IMR-90 (cell line): ENCODE data around the gene SDHA. TPM values are rescaled to one million over a fixed set of nuclear protein-coding genes. Genes with fewer than 3 reads are reported as not detected.
A peak's percentile ranks its signal among the peaks of the same experiment; 100 is the strongest.
"Not testable (repeated sequence)": the region's sequence is repeated elsewhere in the genome, so short reads cannot be mapped to it uniquely, and the experiment has no call there.

Source experiments
- ATAC-seq: fragments of 200-7000 bp; cut with Tn5 transposase; 2 replicates; pipeline ENCODE4 v1.9.1; 2020; ENCODE audit warnings: low read depth, mild to moderate bottlenecking, moderate library complexity
- BruUV-seq: library from RNA; stranded (reverse); fragments of 400-500 nt; replicated peaks from 2 replicates; lab custom pipeline; 2021; lab: Mats Ljungman, UMichigan
- CTCF ChIA-PET: fragments of 300-600 bp; formaldehyde crosslinking; extraction: SDS; loops from one replicate; lab custom pipeline; 2021; ENCODE audit warnings: antibody characterized with exemption; lab: Yijun Ruan, JAX
- POLR2A ChIA-PET: fragments of 300-600 bp; sonication (Branson Sonifier 250); formaldehyde crosslinking; loops from one replicate; lab custom pipeline; 2022; ENCODE audit warnings: antibody characterized with exemption; ENCODE audit not compliant: unreplicated experiment; lab: Charles Lee
- DNase-seq: peaks from one replicate; pipeline ENCODE4 v3.0.0; 2013
- H2AFZ ChIP-seq: replicated peaks from 2 replicates; pipeline ENCODE3; 2013; ENCODE audit warnings: low read length, mild to moderate bottlenecking; ENCODE audit not compliant: poor library complexity
- H2AK5ac ChIP-seq: 2 replicates; pipeline ENCODE4 v1.6.1; 2013; ENCODE audit warnings: low read depth, low read length, inconsistent platforms
- H2AK9ac ChIP-seq: replicated peaks from 2 replicates; pipeline ENCODE3; 2013; ENCODE audit warnings: mild to moderate bottlenecking, low read depth, low read length, moderate library complexity; ENCODE audit not compliant: poor library complexity
- H2BK120ac ChIP-seq: 2 replicates; pipeline ENCODE4 v1.6.1; 2013; ENCODE audit warnings: low read depth, low read length, inconsistent platforms
- H2BK15ac ChIP-seq: 3 replicates; pipeline ENCODE4 v1.6.1; 2013; ENCODE audit warnings: low read depth, low read length, inconsistent platforms
- H2BK20ac ChIP-seq: 2 replicates; pipeline ENCODE4 v1.6.1; 2013; ENCODE audit warnings: low read depth, mild to moderate bottlenecking, inconsistent platforms, low read length, moderate library complexity
- H2BK5ac ChIP-seq: 2 replicates; pipeline ENCODE4 v1.6.1; 2013; ENCODE audit warnings: mild to moderate bottlenecking, low read depth, low read length, inconsistent platforms; ENCODE audit not compliant: poor library complexity, severe bottlenecking
- H3K14ac ChIP-seq: replicated peaks from 2 replicates; pipeline ENCODE4 v1.6.1; 2013; ENCODE audit warnings: low read depth, low read length, inconsistent platforms
- H3K18ac ChIP-seq: 2 replicates; pipeline ENCODE4 v1.6.1; 2013; ENCODE audit warnings: low read depth, low read length, control low read depth
- H3K23ac ChIP-seq: 2 replicates; pipeline ENCODE4 v1.6.1; 2013; ENCODE audit warnings: low read depth, low read length, inconsistent platforms
- H3K27ac ChIP-seq: 2 replicates; pipeline ENCODE4 v1.5.1; 2013; ENCODE audit warnings: mild to moderate bottlenecking, control low read depth, low read length; ENCODE audit not compliant: insufficient read depth
- H3K27me3 ChIP-seq: 2 replicates; pipeline ENCODE4 v1.6.1; 2013; ENCODE audit warnings: low read length; ENCODE audit not compliant: control insufficient read depth, insufficient read depth
- H3K36me3 ChIP-seq: 2 replicates; pipeline ENCODE4 v1.6.1; 2013; ENCODE audit warnings: low read length, mixed read lengths; ENCODE audit not compliant: control insufficient read depth, insufficient read depth
- H3K4ac ChIP-seq: 2 replicates; pipeline ENCODE4 v1.6.1; 2013; ENCODE audit warnings: low read depth, low read length, inconsistent platforms
- H3K4me1 ChIP-seq: 2 replicates; pipeline ENCODE4 v1.6.1; 2013; ENCODE audit warnings: low read length, mixed read lengths; ENCODE audit not compliant: control insufficient read depth, insufficient read depth
- H3K4me2 ChIP-seq: 2 replicates; pipeline ENCODE4 v1.6.1; 2013; ENCODE audit warnings: low read depth, mild to moderate bottlenecking, control low read depth, low read length, moderate library complexity
- H3K4me3 ChIP-seq: 2 replicates; pipeline ENCODE4 v1.5.1; 2013; ENCODE audit warnings: low read depth, mild to moderate bottlenecking, control low read depth, low read length, moderate library complexity; ENCODE audit not compliant: insufficient read depth
- H3K56ac ChIP-seq: 2 replicates; pipeline ENCODE4 v1.6.1; 2013; ENCODE audit warnings: low read length, inconsistent platforms; ENCODE audit not compliant: insufficient read depth; ENCODE audit errors: extremely low read depth
- H3K79me1 ChIP-seq, 2 experiments: 2 replicates each; pipeline ENCODE4 v1.6.1; 2013; ENCODE audit warnings: low read length in 2 of 2, inconsistent platforms in 1 of 2, low read depth in 1 of 2
- H3K9ac ChIP-seq: 2 replicates; pipeline ENCODE4 v1.6.1; 2013; ENCODE audit warnings: low read depth, low read length, control low read depth
- H3K9me1 ChIP-seq: 2 replicates; pipeline ENCODE4 v1.6.1; 2013; ENCODE audit warnings: low read length, inconsistent platforms; ENCODE audit not compliant: insufficient read depth
- H3K9me3 ChIP-seq: 2 replicates; pipeline ENCODE4 v1.6.1; 2013; ENCODE audit warnings: low read length; ENCODE audit not compliant: control insufficient read depth, insufficient read depth
- H4K20me1 ChIP-seq: 2 replicates; pipeline ENCODE4 v1.6.1; 2013; ENCODE audit warnings: low read length, inconsistent platforms; ENCODE audit not compliant: insufficient read depth
- H4K5ac ChIP-seq: 2 replicates; pipeline ENCODE4 v1.6.1; 2013; ENCODE audit warnings: mild to moderate bottlenecking, low read depth, low read length, control low read depth
- H4K8ac ChIP-seq, 2 experiments: 2 replicates each; pipeline ENCODE4 v1.6.1; 2013; ENCODE audit warnings: low read depth in 2 of 2, low read length in 2 of 2, control low read depth in 1 of 2, inconsistent platforms in 1 of 2
- H4K91ac ChIP-seq: 2 replicates; pipeline ENCODE4 v1.6.1; 2013; ENCODE audit warnings: low read depth, low read length, inconsistent platforms; ENCODE audit not compliant: insufficient read depth
- WGBS, 2 experiments: methylation state at CpG; one replicate each; pipeline versions ENCODE4 v1.1.5 to v1.1.7; 2013; ENCODE audit warnings: missing lambda C conversion rate in 2 of 2; ENCODE audit not compliant: insufficient read length in 1 of 2; ENCODE audit errors: extremely low coverage in 2 of 2; 5-methylcytosine and 5-hydroxymethylcytosine counted together
- dilution Hi-C: fragments of 300-500 bp; cut with HindIII; formaldehyde crosslinking; loops from one replicate; pipeline ENCODE4 v1.14.3; 2018; ENCODE audit warnings: low sequenced_read_pairs; ENCODE audit not compliant: unreplicated experiment
- in situ Hi-C: fragments of 300-500 bp; cut with MboI; formaldehyde crosslinking; loops from 3 replicates; pipeline ENCODE4 v1.14.3; 2019; ENCODE audit warnings: low sequenced_read_pairs, inconsistent platforms, mixed read lengths
- intact Hi-C: fragments of 100-400 bp; cut with micrococcal nuclease; formaldehyde crosslinking; loops from 2 replicates; pipeline ENCODE4 v1.10.0; 2022
- polyA plus RNA-seq, 3 experiments: library from polyadenylated mRNA; depleted of rRNA; stranded (reverse); fragments of >200 nt; gene quantifications; 2 replicates each; pipeline ENCODE4 v1.2.3, GENCODE V29; 2012; ENCODE audit warnings: low replicate concordance in 1 of 3
- total RNA-seq: library from RNA; depleted of rRNA; stranded (reverse); fragments of >200 nt; gene quantifications from 2 replicates; pipeline ENCODE4 v1.2.3, GENCODE V29; 2012

SDHA gene
- total and polyA plus RNA-seq, 2 of the 4 experiments (the other 2 are of a cell fraction), result 105 to 121 TPM

DNA sequence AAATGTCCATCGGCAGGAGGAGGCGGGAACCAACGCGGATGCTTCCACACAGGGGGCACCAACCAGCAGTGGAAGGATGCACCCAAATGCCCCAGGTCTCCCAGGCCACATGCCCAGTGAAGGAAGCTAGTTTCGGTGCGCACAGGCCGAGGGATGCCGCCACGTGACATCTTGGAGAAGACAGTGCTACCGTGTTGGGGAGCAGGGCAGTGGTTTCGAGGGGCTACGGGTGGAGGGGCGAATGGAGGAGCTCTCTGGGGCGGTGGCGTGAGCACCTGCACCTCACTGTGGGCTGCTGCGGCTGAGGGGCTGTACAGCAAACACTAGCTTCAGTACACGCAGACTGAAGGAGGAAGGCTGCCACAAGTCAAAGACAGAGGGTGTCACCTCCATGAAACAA, 76.7 kb downstream of the SDHA start:
- H3K4me1 ChIP-seq, H2BK20ac ChIP-seq, H3K56ac ChIP-seq, H2AK9ac ChIP-seq, H3K4me3 ChIP-seq, ATAC-seq, H3K9me3 ChIP-seq, in situ Hi-C loops, H4K91ac ChIP-seq, POLR2A ChIA-PET, H3K9ac ChIP-seq, H4K8ac ChIP-seq, H2BK120ac ChIP-seq, H3K27ac ChIP-seq, H2AFZ ChIP-seq, H2BK5ac ChIP-seq, H3K4ac ChIP-seq, H4K5ac ChIP-seq, H3K4me2 ChIP-seq, dilution Hi-C loops, BruUV-seq, H3K23ac ChIP-seq, H3K27me3 ChIP-seq, DNase-seq, H2AK5ac ChIP-seq, H3K18ac ChIP-seq, H2BK15ac ChIP-seq, H3K14ac ChIP-seq, CTCF ChIA-PET, intact Hi-C loops, H3K36me3 ChIP-seq: not testable (repeated sequence)
- 93% methylated on average over 6 of the region's 17 CpGs; no CpG with 5 or more reads in 1 of the 2 experiments for WGBS, 2 experiments
- Histone ChIP-seq H4K20me1 (peaks cover 69% of the 10 kb centered on the region), H3K9me1 (peaks cover 11% of the 10 kb centered on the region; the same call in 1 of the 2 replicates), H3K79me1 (peaks cover 14 to 39% of the 10 kb centered on the region in 2 experiments)

DNA sequence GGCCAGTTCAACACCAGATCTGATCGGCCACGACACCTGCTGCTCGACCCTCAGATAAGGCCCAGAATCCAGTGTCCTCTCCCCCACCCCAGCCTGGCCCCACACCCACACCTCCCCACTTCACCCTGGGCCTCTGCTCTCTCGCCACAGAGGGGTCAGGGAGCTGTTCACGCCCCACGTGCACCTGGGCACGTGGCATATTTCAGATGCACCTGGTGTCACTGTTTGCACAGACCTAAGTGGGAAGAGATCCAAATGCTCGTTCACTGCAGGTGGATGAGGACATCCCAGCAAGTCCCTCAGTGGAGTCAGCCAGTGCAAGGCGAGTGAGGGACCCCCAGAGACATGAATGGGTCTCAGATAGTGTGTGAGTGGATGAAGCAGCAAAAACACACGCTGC, 78.1 kb downstream of the SDHA start:
- H2AK9ac ChIP-seq, H4K8ac ChIP-seq, POLR2A ChIA-PET, H3K27me3 ChIP-seq, H3K56ac ChIP-seq, BruUV-seq, intact Hi-C loops, H2AFZ ChIP-seq, H2BK120ac ChIP-seq, H4K5ac ChIP-seq, H3K4me3 ChIP-seq, dilution Hi-C loops, H4K91ac ChIP-seq, in situ Hi-C loops, H2BK15ac ChIP-seq, H3K14ac ChIP-seq, H3K23ac ChIP-seq, H2BK20ac ChIP-seq, CTCF ChIA-PET, DNase-seq, H3K4me2 ChIP-seq, H3K9me1 ChIP-seq, H3K18ac ChIP-seq, H2BK5ac ChIP-seq, H3K4me1 ChIP-seq, H3K4ac ChIP-seq, H3K9ac ChIP-seq, ATAC-seq, H3K27ac ChIP-seq, H3K9me3 ChIP-seq, H3K36me3 ChIP-seq: not testable (repeated sequence)
- 88% methylated on average over 3 of the region's 10 CpGs; no CpG with 5 or more reads in 1 of the 2 experiments for WGBS, 2 experiments
- H3K79me1 ChIP-seq, result peaks cover 13 to 39% of the 10 kb centered on the region in 2 experiments
- peaks cover 76% of the 10 kb centered on the region for H4K20me1 ChIP-seq
- peak overlapping the region; percentile 4; the same call in 1 of the 2 replicates for H2AK5ac ChIP-seq
